Dermis microvascular lymphatic vessel endothelial cell (primary cell): Measurements from ENCODE around the gene FGA. TPM values are rescaled to one million over a fixed set of nuclear protein-coding genes. Genes with fewer than 3 reads are reported as not detected.

Source experiments
- DNase-seq, 2 donors: peaks; one replicate each; pipeline versions ENCODE4 v3.0.0 to v3.0.0-alpha.2; 2010; ENCODE audit warnings: low read depth in 2 of 2
- total RNA-seq: library from RNA; depleted of rRNA; stranded (reverse); fragments of >200 nt; gene quantifications from 2 replicates; pipeline ENCODE4 v1.2.1, GENCODE V29; 2014

The FGA gene
- not detected in 2 replicates for total RNA-seq

DNA sequence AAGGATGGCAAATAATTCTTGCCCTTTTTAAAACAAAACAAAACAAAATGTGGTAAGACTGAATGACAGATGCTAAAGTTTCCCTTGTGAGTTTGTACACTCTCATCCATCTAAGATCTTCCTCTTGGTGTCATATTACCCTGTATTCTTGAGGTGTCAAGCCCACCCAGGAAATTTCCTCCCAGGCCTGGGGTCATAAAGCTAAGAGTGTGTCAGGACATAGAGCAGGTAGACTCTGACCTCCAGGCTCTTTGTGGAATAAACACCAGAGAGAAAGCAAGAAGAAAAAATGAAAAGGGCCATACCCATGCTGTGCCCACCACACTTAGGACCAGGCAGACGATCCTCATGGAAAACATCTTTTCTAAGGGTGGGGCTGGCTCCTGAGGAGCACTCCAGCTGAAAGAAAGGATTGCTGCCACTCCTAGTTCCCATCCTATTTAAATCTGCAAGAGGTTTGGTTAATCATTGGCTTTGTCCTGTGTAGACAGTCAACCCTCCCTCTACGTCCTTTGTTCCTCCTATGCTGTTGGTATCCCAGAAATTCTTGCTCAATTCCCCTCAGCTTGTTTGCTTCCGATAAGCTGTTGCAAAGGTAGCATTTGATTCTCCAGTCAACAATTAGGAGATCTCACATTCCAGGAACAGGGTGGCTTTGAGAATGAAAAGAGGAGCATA, at the start of gene FGA:
FGA (minus strand) TSS at position 414 of the 678 bp plus-strand sequence; CDS start at position 359, 55 bp downstream.
- DNase-seq, result no peak

- no peak for DNase-seq
Measured at GRCh38 chr4:154634058-154634457, 43.5 kb upstream of the FGA start.

- DNase-seq, result no peak
Measured at GRCh38 chr4:154631828-154632227, 41.3 kb upstream of the FGA start.

DNA sequence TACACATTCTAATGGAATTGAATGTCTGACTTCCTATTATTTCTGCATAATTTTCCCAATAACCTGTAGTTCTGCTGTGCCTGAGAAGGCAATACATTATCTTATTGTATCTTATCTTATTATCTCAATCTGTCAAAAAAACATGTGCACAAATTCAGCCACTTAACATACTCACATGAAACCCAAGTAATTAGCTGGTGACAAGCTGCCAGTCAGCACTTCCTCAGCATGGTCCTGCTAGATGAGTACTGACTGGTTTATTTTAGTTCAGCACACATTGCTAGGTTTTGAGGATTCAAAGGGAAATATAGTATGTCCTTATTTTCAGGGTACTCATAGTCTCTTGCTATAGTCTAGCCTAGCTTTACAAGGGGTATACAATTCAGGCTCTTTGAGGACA, 39.8 kb upstream of the FGA start:
- no peak for DNase-seq

DNA sequence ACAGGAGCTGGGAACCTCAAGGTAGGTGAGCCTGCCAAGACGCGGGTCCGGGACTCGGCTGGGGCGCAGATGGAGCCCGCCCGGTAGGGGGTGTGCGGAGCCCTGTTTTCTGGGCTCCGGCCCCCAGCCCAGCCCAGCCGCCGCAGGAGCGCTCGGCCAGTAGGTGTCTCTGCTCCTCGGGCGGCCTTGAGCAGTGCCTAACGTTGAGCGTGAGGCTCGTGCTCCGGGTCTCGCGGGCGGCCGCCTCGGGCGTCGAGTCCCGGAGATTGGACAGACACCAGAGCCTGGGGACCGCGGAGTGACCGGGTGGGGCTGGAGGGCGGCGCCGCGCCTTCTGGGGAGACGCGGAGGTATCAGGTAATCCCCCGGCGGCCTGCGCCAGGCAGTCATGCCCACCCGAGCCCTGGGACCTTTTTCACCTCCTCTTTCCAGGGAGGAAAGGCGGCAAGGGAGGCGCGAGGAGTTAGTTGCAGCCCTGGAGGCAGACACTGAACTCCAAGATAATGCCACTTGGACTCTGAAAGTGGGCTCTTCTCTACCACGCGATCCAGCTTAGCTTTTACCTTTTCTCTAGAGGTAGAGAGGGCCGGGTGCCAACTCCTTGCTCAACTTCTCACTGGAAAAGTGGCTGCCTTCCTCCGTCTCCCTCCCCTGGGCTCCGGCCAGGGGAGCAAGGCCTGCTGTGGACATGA, 36.4 kb upstream of the FGA start:
- peak in 1 of 2 donors; percentile 46 for DNase-seq

DNA sequence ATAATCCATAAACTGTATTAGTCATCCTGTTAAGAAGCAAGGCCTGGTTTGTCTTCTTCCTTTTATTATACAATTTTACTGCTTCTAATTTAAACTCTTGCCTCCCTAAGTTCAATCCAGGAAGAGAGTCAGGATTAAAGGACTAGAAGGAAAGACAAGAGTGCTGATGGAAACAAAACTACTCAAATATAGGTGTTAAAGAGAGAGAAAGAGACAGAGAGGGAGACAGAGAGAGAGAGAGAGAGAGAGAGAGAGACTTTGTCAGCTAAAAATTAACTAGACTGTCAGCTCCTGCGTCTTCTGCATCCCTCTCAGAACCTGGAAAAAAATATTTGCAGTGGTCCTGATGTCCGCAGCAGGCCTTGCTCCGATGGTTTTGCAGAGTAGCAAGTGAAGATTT, 35.4 kb upstream of the FGA start:
- no peak for DNase-seq

GRCh38 chr4:154623995-154624394, 33.5 kb upstream of the FGA start:
- DNase-seq, result no peak

- no peak for DNase-seq
Measured at GRCh38 chr4:154623436-154623835, 32.9 kb upstream of the FGA start.

DNA sequence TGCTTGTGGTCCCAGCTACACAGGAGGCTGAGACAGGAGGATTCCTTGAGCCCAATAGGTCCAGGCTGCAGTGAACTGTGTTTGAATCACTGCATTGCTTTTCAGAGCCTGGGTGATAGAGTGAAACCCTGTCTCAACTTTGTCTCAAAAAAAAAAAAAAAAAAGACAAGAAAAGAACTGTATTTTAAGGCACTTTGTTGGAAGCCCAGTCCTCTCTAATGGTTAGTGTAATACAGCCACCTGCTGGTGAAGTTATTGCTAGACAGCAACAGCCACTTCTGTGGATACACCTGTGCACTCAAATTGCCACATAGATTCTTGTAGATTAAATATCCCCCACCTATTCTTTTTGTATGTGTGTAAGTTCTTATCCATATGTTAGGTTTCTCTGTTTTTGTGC, 32.1 kb upstream of the FGA start:
- DNase-seq, result peak in 1 of 2 donors; percentile 56

DNA sequence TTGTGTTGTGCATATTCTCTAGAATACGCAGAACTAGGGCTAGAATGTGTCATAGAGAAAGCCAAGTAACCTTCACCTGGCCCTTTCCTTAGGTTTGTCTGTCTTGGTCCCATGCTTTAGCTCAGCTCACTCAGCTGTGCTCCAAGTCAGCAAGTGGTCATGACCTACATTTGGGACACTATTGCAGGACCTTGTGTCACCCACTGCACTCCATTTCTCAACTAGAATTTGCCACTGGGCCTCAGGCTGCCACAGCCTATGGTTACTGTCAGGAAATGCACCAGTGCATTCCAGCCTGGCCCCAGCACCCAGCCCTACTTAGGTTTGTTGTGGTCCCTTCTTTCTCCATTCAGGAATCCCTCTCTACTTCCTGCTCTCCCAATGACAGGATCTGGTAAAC, 29.6 kb upstream of the FGA start:
- DNase-seq, result no peak

GRCh38 chr4:154618708-154619315, 28.3 kb upstream of the FGA start:
- DNase-seq, result peak; percentile 30 to 53

DNA sequence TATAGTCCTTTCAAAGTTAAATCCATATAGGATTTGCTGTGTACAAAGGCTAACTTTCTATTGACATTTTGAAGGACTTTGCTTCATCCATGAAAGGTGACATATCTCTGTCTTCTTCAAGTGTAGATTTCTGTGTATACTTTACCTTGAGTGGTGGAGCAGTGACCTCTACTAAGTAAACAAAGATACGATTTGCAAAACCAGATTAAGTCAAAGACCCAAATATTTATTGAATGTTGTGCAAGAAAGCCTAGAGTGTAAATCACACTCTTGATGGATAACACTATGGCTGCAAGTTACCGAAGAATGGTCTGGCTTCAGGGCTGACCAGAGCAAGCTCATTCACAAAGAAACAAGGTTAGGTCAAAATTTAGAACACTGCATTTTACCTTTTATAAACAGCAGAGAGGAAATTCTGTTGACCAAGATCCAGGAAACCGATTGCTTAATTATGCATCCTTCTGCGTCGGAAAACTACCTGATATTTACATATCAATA, 27.3 kb upstream of the FGA start:
- DNase-seq, result no peak

DNA sequence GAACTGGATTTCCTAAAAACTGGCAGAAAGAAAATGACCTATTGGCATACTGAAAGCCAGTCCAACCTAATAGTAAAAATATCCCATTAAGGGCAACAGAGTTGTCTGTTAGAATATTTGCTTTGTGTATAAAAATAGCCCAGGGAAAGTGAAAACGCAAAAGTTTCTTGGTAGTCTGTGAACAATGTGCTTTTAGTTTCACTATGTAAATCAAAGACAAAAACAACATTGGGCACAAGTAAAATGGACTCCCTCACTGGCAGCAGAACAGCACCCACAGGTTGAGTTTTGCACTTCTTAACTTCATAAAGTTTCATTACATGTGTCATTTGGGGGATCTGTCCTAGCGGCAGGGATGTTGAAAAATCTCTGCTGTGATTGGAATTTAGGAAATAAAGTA, 26.2 kb upstream of the FGA start:
- DNase-seq, result no peak

- no peak for DNase-seq
Measured at GRCh38 chr4:154616287-154616686, 25.7 kb upstream of the FGA start.

- no peak for DNase-seq
Measured at GRCh38 chr4:154615211-154615610, 24.7 kb upstream of the FGA start.

- DNase-seq, result no peak
Measured at GRCh38 chr4:154614306-154614705, 23.8 kb upstream of the FGA start.

DNA sequence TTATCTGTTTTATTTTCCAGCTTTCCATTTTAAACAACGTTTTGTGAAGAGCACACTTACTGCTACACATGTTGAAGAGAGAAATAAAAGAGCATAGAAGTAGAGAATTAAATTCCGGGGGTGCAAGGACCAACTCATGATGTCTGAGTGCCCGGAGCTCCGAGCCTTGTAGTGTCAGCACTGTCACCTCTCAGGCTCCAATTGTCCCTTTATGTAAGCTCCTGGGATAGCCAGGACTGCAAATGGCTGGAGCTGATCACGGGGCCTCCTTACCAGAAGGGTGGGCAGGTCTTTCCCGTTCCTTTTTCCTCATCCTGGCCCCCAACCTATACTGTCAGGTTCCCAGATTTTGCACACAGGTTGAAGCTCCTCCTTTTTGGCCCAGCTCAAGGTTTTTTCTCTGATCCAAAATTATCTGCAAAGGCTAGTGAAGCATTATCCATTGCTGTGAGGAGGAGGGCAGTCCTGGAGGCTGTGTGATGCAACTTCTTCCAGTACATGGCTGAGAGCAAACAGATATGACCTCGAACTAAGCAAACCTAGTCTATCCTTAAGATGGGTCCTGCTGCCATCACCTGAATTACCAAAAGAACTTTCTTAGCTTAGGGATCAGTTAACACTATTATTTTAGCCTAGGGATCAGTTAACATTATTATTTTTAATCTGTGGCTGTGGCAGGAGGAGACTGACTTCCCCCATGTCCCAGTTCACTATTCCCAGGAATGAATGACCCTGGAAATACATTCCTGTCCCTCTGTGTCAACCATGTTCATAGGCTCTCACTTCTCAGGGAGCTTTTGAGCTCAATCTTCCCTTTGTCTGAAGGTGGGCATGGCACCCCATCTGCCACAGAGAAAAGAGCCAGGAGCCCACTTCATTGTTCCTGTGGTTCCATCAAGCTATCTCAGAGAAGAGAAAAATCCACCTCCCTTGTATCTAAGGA, 22.2 kb upstream of the FGA start, which contains the start of gene FGG:
FGG (minus strand) TSS at position 185 of the 943 bp plus-strand sequence; CDS start at position 138, 47 bp downstream.
- no peak for DNase-seq

GRCh38 chr4:154611833-154612232, 21.3 kb upstream of the FGA start:
- no peak for DNase-seq

DNA sequence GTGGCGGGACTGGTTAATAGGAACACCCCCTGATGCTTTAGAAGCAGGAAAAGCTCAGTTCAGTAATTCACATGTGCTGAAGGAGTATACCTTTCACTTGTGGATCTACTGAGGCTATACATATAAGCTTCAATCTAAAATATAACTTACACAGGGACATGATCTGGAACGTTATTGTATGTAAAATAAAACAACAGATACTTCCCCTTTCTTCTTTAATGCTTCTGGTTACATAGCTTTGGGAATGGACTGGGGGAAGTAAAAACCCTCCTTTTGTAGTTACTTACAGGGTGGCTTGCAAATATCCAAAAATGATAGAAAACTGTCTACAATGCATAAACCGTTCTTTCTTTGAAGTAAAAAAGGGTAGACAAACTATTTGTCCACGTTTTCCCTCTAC, 20.0 kb upstream of the FGA start:
- no peak for DNase-seq

GRCh38 chr4:154609532-154609931, 19.0 kb upstream of the FGA start:
- no peak for DNase-seq
